SK-N-MC (cell line): ENCODE measurements around the gene FREM1.

Experiments used
- EZH2 ChIP-seq: fragments of 200-600 bp; sonication (generic); IDR thresholded peaks from one replicate; pipeline ENCODE4 v1.6.1; 2017; ENCODE audit warnings: antibody characterized with exemption
- POLR2AphosphoS5 ChIP-seq: IDR thresholded peaks from 2 replicates; pipeline ENCODE4 v1.6.1; 2012; ENCODE audit warnings: mild to moderate bottlenecking, low read depth, low read length, borderline replicate concordance

DNA sequence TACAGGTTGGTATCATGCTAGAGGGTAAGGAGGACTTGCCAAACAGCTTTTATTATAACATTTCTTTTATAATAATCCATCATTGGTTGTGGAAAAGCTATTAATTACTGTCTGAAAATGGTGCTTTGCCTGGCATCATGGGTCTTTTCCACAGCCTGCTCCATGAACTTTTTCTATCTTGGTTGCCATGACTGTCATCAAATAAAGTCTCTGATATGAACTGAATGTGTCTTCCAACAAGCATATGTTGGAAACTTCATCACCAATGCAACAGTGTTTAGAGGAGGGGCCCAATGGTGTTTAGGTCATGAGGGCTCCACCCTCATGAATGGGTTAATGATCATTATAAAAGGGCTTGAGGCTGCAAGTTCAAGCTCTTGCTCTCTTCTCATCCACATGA, 81.0 kb downstream of the FREM1 start:
- TF ChIP-seq POLR2AphosphoS5 (no peak), EZH2 (no peak)
